GM23248 (cell line): Measurements from ENCODE around the gene TRDMT1. TPM values are rescaled to one million over a fixed set of nuclear protein-coding genes. Genes with fewer than 3 reads are reported as not detected.

ENCODE experiments used
- DNase-seq: peaks from one replicate; pipeline ENCODE4 v3.0.0-alpha.2; 2015
- H2AFZ ChIP-seq: fragments of 200-600 bp; sonication (generic); 2 replicates; pipeline ENCODE4 v1.6.1; 2016; ENCODE audit warnings: antibody characterized with exemption
- H3F3A ChIP-seq: fragments of 200-600 bp; sonication (generic); 2 replicates; pipeline ENCODE4 v1.6.1; 2016; ENCODE audit warnings: mild to moderate bottlenecking, antibody characterized with exemption, mixed run types; ENCODE audit not compliant: insufficient read depth
- H3K27ac ChIP-seq: fragments of 200-600 bp; sonication (generic); 2 replicates; pipeline ENCODE4 v1.5.1; 2016; ENCODE audit warnings: mild to moderate bottlenecking
- H3K27me3 ChIP-seq: fragments of 200-600 bp; sonication (generic); replicated peaks from 2 replicates; pipeline ENCODE4 v1.6.1; 2016; ENCODE audit warnings: mild to moderate bottlenecking; ENCODE audit not compliant: insufficient read depth
- H3K36me3 ChIP-seq: fragments of 200-600 bp; sonication (generic); 2 replicates; pipeline ENCODE4 v1.6.1; 2016; ENCODE audit warnings: low read depth, mild to moderate bottlenecking
- H3K4me1 ChIP-seq: fragments of 200-600 bp; sonication (generic); 2 replicates; pipeline ENCODE4 v1.6.1; 2016; ENCODE audit warnings: mild to moderate bottlenecking; ENCODE audit not compliant: insufficient read depth
- H3K4me2 ChIP-seq: fragments of 200-600 bp; sonication (generic); one replicate; pipeline ENCODE4 v1.6.1; 2016; ENCODE audit warnings: mild to moderate bottlenecking; ENCODE audit not compliant: unreplicated experiment
- H3K4me3 ChIP-seq: fragments of 200-600 bp; sonication (generic); 2 replicates; pipeline ENCODE4 v1.5.1; 2016; ENCODE audit warnings: mild to moderate bottlenecking
- H3K79me2 ChIP-seq: fragments of 200-600 bp; sonication (generic); 2 replicates; pipeline ENCODE4 v1.6.1; 2016; ENCODE audit warnings: mild to moderate bottlenecking; ENCODE audit not compliant: insufficient read depth
- H3K9ac ChIP-seq: fragments of 200-600 bp; sonication (generic); 2 replicates; pipeline ENCODE4 v1.6.1; 2016; ENCODE audit warnings: mild to moderate bottlenecking
- H3K9me2 ChIP-seq: fragments of 200-600 bp; sonication (generic); 2 replicates; pipeline ENCODE4 v1.6.1; 2016; ENCODE audit warnings: mixed run types, mild to moderate bottlenecking, moderate library complexity; ENCODE audit not compliant: insufficient read depth
- H3K9me3 ChIP-seq: fragments of 200-600 bp; sonication (generic); one replicate; pipeline ENCODE4 v1.6.1; 2017; ENCODE audit warnings: low read depth
- H4K20me1 ChIP-seq: fragments of 200-600 bp; sonication (generic); 2 replicates; pipeline ENCODE4 v1.6.0; 2016; ENCODE audit not compliant: insufficient read depth
- EZH2 ChIP-seq: fragments of 200-600 bp; sonication (generic); IDR thresholded peaks from 2 replicates; pipeline ENCODE4 v1.6.1; 2018; ENCODE audit warnings: antibody characterized with exemption, mild to moderate bottlenecking; ENCODE audit not compliant: insufficient read depth, poor library complexity, severe bottlenecking
- EZH2phosphoT487 ChIP-seq: fragments of 200-600 bp; sonication (generic); IDR thresholded peaks from 2 replicates; pipeline ENCODE4 v1.6.1; 2018; ENCODE audit warnings: antibody characterized with exemption, moderate library complexity, mild to moderate bottlenecking, low read depth; ENCODE audit not compliant: insufficient read depth
- WGBS, 2 experiments: methylation state at CpG; one replicate each; pipeline ENCODE4 v1.1.6; 2015 to 2017; ENCODE audit warnings: low lambda C conversion rate in 2 of 2, low coverage in 1 of 2; ENCODE audit errors: missing lambda C conversion rate in 2 of 2; 5-methylcytosine and 5-hydroxymethylcytosine counted together
- in situ Hi-C: fragments of 300-500 bp; cut with MboI; formaldehyde crosslinking; loops from 2 replicates; pipeline ENCODE4 v1.15.0; 2020
- polyA plus RNA-seq: library from polyadenylated mRNA; unstranded; fragments of >200 nt; fragmentation: Nextera tagmentation; extraction: Ambion mirVana; gene quantifications from 2 replicates; pipeline ENCODE4 v1.2.1, GENCODE V29; 2016
- total RNA-seq: library from RNA; depleted of rRNA; stranded (reverse); fragments of >200 nt; shearing (Covaris generic); gene quantifications from 2 replicates; pipeline ENCODE4 v1.2.3, GENCODE V29; 2014

TRDMT1 gene
- total and polyA plus RNA-seq, 2 experiments from 2014 or later: 4.3 to 4.4 TPM

DNA sequence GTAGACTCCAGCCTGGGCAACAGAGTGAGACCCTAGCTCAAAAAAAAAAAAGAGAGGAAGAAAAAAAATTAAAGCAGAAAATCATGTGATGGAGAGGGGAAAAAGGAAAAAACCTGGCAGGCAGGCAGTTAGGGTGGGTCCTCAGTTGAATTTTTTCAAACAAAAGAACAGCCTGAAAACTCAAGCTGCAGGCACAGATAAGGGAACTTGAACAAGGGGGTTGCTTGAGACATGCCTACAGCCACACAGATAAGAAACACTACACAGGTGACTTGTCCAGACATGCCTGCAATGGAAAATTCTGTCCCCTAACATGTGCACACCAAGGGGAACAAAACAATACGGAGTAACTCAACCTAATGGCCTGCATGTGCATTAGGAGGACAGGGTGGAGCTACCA, 45.7 kb upstream of the TRDMT1 start:
- H3K9ac ChIP-seq: no peak overlapping the region
- DNase-seq: no peak
- no peaks in the 10 kb centered on the region for H3K36me3 ChIP-seq
- H3K4me2 ChIP-seq: no peak overlapping the region
- no peak overlapping the region for H3K27ac ChIP-seq
- 75 to 88% methylated on average over 1 of the region's 1 CpG for WGBS, 2 experiments
- H3K9me2 ChIP-seq: no peaks in the 10 kb centered on the region
- H3K4me1 ChIP-seq: no peaks in the 10 kb centered on the region
- H4K20me1 ChIP-seq: no peaks in the 10 kb centered on the region
- no peaks in the 10 kb centered on the region for H3K9me3 ChIP-seq
- in situ Hi-C loops: no loop called here
- no peaks in the 10 kb centered on the region for H3K79me2 ChIP-seq
- no peak overlapping the region for H3K4me3 ChIP-seq
- TF ChIP-seq EZH2: no peak
- no peak for TF ChIP-seq EZH2phosphoT487
- no peak overlapping the region for H2AFZ ChIP-seq
- no peaks in the 10 kb centered on the region for H3K27me3 ChIP-seq
- H3F3A ChIP-seq: no peaks in the 10 kb centered on the region

DNA sequence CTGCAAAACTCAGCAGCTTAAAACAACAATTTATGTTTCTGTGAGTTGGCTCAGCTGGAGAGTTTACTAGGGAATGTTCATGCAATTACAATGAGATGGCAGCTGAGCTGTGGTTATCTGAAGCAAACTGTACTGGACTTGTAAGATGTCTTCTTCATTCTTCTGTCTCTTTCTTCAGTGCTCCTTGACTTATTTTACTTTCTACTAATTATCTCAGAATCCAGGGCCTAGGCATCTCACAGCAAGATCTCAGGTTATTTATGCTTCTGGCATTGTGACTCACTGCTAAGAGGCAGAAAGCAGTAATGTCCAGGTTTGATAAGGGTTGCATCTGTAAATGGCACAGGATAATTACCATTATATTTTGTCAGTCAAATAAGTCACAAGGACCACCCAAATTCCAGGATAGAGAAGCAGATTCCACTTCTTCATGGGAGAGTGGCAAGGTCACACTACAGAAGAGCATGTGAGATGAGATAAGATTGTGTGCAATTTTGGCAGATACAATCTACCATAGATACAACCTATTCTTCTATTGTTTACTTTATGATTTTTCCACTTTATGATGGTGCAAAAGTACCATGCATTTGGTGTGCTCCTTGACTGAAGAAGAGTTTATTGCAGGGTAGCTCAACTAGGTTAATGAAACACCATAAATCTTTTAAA, 43.4 kb upstream of the TRDMT1 start:
- Histone ChIP-seq H3F3A (peaks cover 9% of the 10 kb centered on the region), H3K27ac (no peak overlapping the region), H3K4me3 (no peak overlapping the region), H3K9ac (no peak overlapping the region), H3K36me3 (no peaks in the 10 kb centered on the region), H3K4me1 (no peaks in the 10 kb centered on the region), H3K4me2 (no peak overlapping the region), H4K20me1 (no peaks in the 10 kb centered on the region), H3K79me2 (no peaks in the 10 kb centered on the region), H3K9me3 (no peaks in the 10 kb centered on the region), H2AFZ (no peak overlapping the region), H3K27me3 (no peaks in the 10 kb centered on the region), H3K9me2 (no peaks in the 10 kb centered on the region)
- in situ Hi-C loops: no loop called here
- peak; percentile 12 for DNase-seq
- no peak for TF ChIP-seq EZH2phosphoT487
- TF ChIP-seq EZH2: no peak

DNA sequence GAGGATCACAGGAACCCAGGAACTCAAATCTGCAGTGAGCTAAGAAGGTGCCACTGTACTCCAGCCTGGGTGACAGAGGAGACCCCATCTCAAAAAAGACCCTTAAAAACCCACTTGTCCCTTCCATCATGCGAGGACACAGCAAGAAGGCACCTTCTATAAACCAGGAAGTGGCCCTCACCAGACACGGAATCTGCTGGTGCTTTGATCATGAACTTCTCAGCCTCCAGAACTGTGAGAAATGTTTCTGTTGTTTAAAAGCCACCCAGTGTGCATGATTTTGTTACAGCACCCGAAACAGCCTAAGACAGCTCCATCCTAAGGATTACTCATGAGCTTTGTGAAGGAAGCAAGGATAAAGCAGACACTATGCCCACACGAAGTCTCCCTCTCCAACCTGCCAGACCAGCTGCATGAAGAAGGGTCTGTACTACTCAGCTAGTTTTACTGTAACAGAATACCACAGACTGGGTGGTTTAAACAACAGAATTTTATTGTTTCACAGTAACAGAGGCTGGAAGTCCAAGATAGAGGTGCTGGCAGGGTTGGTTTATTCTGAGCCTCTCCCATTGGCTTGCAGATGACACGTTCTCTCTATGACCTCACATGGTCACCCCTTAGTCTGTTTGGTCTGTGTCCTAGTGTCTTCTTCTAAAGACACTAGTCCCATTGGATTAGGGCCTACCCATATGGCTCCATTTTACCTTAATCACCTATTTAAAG, 40.3 kb upstream of the TRDMT1 start:
- Histone ChIP-seq H3K79me2 (no peaks in the 10 kb centered on the region), H3K4me3 (no peak overlapping the region), H3K27me3 (no peaks in the 10 kb centered on the region), H3K4me2 (no peak overlapping the region), H3K36me3 (peaks cover 11% of the 10 kb centered on the region), H3K4me1 (peaks cover 14% of the 10 kb centered on the region; the same call in 1 of the 2 replicates), H3K9me3 (no peaks in the 10 kb centered on the region), H3K27ac (no peak overlapping the region), H2AFZ (no peak overlapping the region), H3K9me2 (no peaks in the 10 kb centered on the region), H3K9ac (no peak overlapping the region), H4K20me1 (0 out of 2 replicates have a peak, but pooled peaks cover 6% of the 10 kb centered on the region), H3F3A (peaks cover 40% of the 10 kb centered on the region)
- WGBS, 2 experiments: 93 to 94% methylated on average over 5 of the region's 5 CpGs
- no peak for DNase-seq
- in situ Hi-C loops: no loop called here
- TF ChIP-seq EZH2phosphoT487 (no peak), EZH2 (no peak)

DNA sequence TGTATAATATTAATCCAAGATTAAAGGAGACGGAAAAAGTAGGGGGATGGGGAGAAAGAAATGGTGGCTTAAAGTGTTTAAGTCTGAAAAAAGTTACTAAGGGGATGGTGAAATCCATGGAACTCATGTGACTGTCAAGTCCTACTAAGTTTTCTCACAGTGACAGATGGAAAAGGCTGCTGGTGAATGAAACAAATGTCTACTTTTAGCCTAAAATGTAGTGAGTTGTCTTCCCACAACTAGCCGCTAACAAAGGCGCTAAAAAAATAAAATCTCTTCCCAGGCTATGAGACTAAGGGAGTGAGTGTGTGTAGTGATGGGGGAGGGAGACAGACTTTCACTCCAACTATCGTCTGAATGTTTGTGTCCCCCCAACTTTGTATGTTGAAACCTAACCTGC, 39.1 kb upstream of the TRDMT1 start:
- Histone ChIP-seq H3K27ac (peak overlapping the region; percentile 100), H3F3A (peaks cover 51% of the 10 kb centered on the region), H3K9ac (no peak overlapping the region), H3K4me3 (no peak overlapping the region), H3K9me3 (no peaks in the 10 kb centered on the region), H3K9me2 (no peaks in the 10 kb centered on the region), H2AFZ (no peak overlapping the region), H3K4me2 (no peak overlapping the region), H3K27me3 (no peaks in the 10 kb centered on the region), H3K79me2 (0 out of 2 replicates have a peak, but pooled peaks cover 5% of the 10 kb centered on the region), H3K36me3 (peaks cover 23% of the 10 kb centered on the region), H4K20me1 (0 out of 2 replicates have a peak, but pooled peaks cover 6% of the 10 kb centered on the region), H3K4me1 (peaks cover 23% of the 10 kb centered on the region; the same call in 1 of the 2 replicates)
- peak; percentile 55 for DNase-seq
- TF ChIP-seq EZH2: no peak
- no peak for TF ChIP-seq EZH2phosphoT487
- in situ Hi-C loops: no loop called here
- WGBS, 2 experiments: 34 to 40% methylated on average over 4 of the region's 4 CpGs
